Measurements from ENCODE around the gene EIF3B.
"Not testable (repeated sequence)": the region's sequence is repeated elsewhere in the genome, so short reads cannot be mapped to it uniquely, and the experiment has no call there.

DNA sequence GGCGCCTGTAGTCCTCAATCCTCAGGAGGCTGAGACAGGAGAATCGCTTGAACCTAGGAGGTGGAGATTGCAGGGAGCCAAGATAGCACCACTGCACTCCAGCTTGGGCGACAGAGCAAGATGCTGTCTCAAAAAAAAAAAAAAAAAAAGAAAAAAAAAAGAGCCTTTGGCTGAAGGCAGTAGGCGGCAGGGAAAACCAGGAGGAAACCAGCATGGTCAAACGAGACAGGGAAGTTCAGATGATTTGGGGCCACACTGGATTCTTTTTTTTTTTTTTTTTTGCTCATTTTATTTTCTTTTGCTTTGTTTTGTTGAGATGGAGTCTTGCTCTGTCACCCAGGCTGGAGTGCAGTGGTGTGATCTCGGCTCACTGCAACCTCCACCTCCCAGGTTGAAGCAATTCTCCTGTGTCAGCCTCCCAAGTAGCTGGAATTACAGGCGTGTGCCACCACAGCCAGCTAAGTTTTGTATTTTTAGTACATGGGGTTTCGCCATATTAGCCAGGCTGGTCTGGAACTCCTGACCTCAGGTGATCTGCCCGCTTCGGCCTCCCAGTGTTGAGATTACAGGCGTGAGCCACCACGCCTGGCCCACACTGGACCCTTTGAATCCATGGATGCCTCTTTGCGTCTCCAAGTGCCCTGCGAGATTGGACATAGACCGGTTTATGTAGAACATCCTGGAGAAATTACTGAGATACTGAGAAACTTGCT lies 7.1 kb upstream of the EIF3B start:
- TF ChIP-seq, protein P1, sequence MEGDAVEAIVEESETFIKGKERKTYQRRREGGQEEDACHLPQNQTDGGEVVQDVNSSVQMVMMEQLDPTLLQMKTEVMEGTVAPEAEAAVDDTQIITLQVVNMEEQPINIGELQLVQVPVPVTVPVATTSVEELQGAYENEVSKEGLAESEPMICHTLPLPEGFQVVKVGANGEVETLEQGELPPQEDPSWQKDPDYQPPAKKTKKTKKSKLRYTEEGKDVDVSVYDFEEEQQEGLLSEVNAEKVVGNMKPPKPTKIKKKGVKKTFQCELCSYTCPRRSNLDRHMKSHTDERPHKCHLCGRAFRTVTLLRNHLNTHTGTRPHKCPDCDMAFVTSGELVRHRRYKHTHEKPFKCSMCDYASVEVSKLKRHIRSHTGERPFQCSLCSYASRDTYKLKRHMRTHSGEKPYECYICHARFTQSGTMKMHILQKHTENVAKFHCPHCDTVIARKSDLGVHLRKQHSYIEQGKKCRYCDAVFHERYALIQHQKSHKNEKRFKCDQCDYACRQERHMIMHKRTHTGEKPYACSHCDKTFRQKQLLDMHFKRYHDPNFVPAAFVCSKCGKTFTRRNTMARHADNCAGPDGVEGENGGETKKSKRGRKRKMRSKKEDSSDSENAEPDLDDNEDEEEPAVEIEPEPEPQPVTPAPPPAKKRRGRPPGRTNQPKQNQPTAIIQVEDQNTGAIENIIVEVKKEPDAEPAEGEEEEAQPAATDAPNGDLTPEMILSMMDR (IDR thresholded peaks at IDR 0.05): not testable (repeated sequence)
- TF ChIP-seq POLR2A (IDR thresholded peaks at IDR 0.05): not testable (repeated sequence)

Measured in adrenal gland (tissue), 5 donors.